K562 (cell line): ENCODE measurements around the gene NUDT14. TPM values are rescaled to one million over a fixed set of nuclear protein-coding genes. Genes with fewer than 3 reads are reported as not detected.

ENCODE experiments used
- ATAC-seq: fragments of 200-7000 bp; cut with Tn5 transposase; 3 replicates; pipeline ENCODE4 v1.9.1; 2020; ENCODE audit warnings: moderate library complexity
- BruUV-seq: library from RNA; stranded (reverse); fragments of 400-500 nt; replicated peaks from 2 replicates; lab custom pipeline; 2021; lab: Mats Ljungman, UMichigan
- CTCF ChIA-PET: fragments of 300-600 bp; formaldehyde crosslinking; extraction: SDS; loops from one replicate; lab custom pipeline; 2021; ENCODE audit warnings: low intra/inter-chr PET ratio; lab: Yijun Ruan, JAX
- POLR2A ChIA-PET: fragments of 300-600, 350-650 bp; sonication (Branson Sonifier 250); formaldehyde crosslinking; extraction: SDS; loops from one replicate; lab custom pipeline; 2021; ENCODE audit warnings: antibody characterized with exemption, inconsistent platforms; lab: Yijun Ruan, JAX
- DNase-seq, 4 experiments: peaks; one replicate each; pipeline versions ENCODE4 v3.0.0 to v3.0.0-alpha.2; 2011 to 2018; ENCODE audit warnings: low spot score in 3 of 4, mixed read lengths in 3 of 4; ENCODE audit errors: extremely low read depth in 1 of 4
- FAIRE-seq: peaks from 2 replicates; lab custom pipeline; 2011; peaks lifted over from hg19 to GRCh38; lab: Jason Lieb, UNC
- H2AFZ ChIP-seq: 2 replicates; pipeline ENCODE4 v1.6.0; 2011; ENCODE audit warnings: low read depth, low read length, control low read depth, inconsistent platforms
- H3K27ac ChIP-seq: fragments of 200-600 bp; 3 replicates; pipeline ENCODE4 v1.8.0; 2011; ENCODE audit warnings: low read depth, mild to moderate bottlenecking, control low read depth, inconsistent platforms, low read length, moderate library complexity, mixed read lengths; ENCODE audit errors: extremely low read depth
- H3K27me3 ChIP-seq, 2 experiments: fragments of 300-600 bp in 1 of 2; 2 replicates in 1 of 2; 3 replicates in 1 of 2; pipeline versions ENCODE4 v1.6.0 to v1.8.0; 2011; ENCODE audit warnings: inconsistent platforms in 2 of 2, low read length in 2 of 2, mild to moderate bottlenecking in 1 of 2, mixed read lengths in 1 of 2, moderate library complexity in 1 of 2; ENCODE audit not compliant: control insufficient read depth in 2 of 2, insufficient read depth in 2 of 2
- H3K36me3 ChIP-seq: fragments of 300-600 bp; 3 replicates; pipeline ENCODE4 v1.8.0; 2011; ENCODE audit warnings: mild to moderate bottlenecking, low read length, inconsistent platforms; ENCODE audit not compliant: control insufficient read depth, insufficient read depth
- H3K4me1 ChIP-seq, 2 experiments: fragments of 200-600 bp in 1 of 2; replicated peaks in 1 of 2; 2 replicates in 1 of 2; 3 replicates in 1 of 2; pipeline versions ENCODE4 v1.5.1 to v1.8.0; 2011; ENCODE audit warnings: inconsistent platforms in 2 of 2, low read length in 2 of 2, mild to moderate bottlenecking in 1 of 2, mixed read lengths in 1 of 2, moderate library complexity in 1 of 2; ENCODE audit not compliant: control insufficient read depth in 2 of 2, insufficient read depth in 2 of 2
- H3K4me2 ChIP-seq: 2 replicates; pipeline ENCODE4 v1.6.1; 2011; ENCODE audit warnings: low read length, control low read depth, inconsistent platforms, mixed read lengths; ENCODE audit not compliant: insufficient read depth
- H3K4me3 ChIP-seq: fragments of 200-600 bp; sonication (generic), shearing (Covaris generic); 2 replicates; pipeline ENCODE4 v1.5.1; 2016; ENCODE audit warnings: control low read depth, inconsistent platforms
- H3K79me2 ChIP-seq: fragments of 200-600 bp; 3 replicates; pipeline ENCODE4 v1.8.0; 2011; ENCODE audit warnings: low read length, inconsistent platforms; ENCODE audit not compliant: control insufficient read depth, insufficient read depth
- H3K9ac ChIP-seq, 2 experiments: 2 replicates each; pipeline versions ENCODE4 v1.6.0 to v1.6.1; 2011; ENCODE audit warnings: low read depth in 2 of 2, low read length in 2 of 2, control low read depth in 1 of 2, inconsistent platforms in 1 of 2, mild to moderate bottlenecking in 1 of 2, mixed read lengths in 1 of 2; ENCODE audit not compliant: insufficient read depth in 1 of 2
- H3K9me1 ChIP-seq: one replicate; pipeline ENCODE4 v1.6.0; 2011; ENCODE audit warnings: inconsistent platforms, mild to moderate bottlenecking, low read length, moderate library complexity; ENCODE audit not compliant: control insufficient read depth, insufficient read depth
- H3K9me3 ChIP-seq: replicated peaks from 2 replicates; pipeline ENCODE4 v1.5.1; 2011; ENCODE audit warnings: low read depth, low read length, inconsistent platforms; ENCODE audit not compliant: control insufficient read depth, insufficient read depth
- H4K20me1 ChIP-seq: replicated peaks from 2 replicates; pipeline ENCODE4 v1.6.1; 2011; ENCODE audit warnings: low read length, inconsistent platforms, mixed read lengths; ENCODE audit not compliant: control insufficient read depth, insufficient read depth
- CBFA2T2 ChIP-seq: fragments of 450-650 bp; conservative IDR thresholded peaks from 2 replicates; pipeline ENCODE4 v1.6.1; 2017; ENCODE audit warnings: mild to moderate bottlenecking
- CHD4 ChIP-seq: fragments of 200-600 bp; sonication (generic); IDR thresholded peaks from 3 replicates; pipeline ENCODE4 v1.6.1; 2012; ENCODE audit warnings: low read depth, mild to moderate bottlenecking, mixed read lengths, low read length, inconsistent platforms; ENCODE audit not compliant: insufficient read depth, insufficient replicate concordance, poor library complexity, severe bottlenecking
- COPS2 ChIP-seq: fragments of 450-650 bp; conservative IDR thresholded peaks from 2 replicates; pipeline ENCODE4 v1.6.1; 2016; ENCODE audit warnings: mild to moderate bottlenecking, moderate library complexity
- HMG20B ChIP-seq: fragments of 250-450 bp; sonication (Bioruptor Pico); IDR thresholded peaks from 2 replicates; pipeline ENCODE4 v1.5.0; 2021; ENCODE audit warnings: mild to moderate bottlenecking
- MEF2A ChIP-seq: IDR thresholded peaks from 2 replicates; pipeline ENCODE4 v1.6.1; 2011; ENCODE audit warnings: low read depth, mild to moderate bottlenecking, low read length, moderate library complexity; ENCODE audit not compliant: control insufficient read depth
- NCOA4 ChIP-seq: fragments of 450-650 bp; IDR thresholded peaks from 2 replicates; pipeline ENCODE4 v1.6.1; 2018; ENCODE audit warnings: mild to moderate bottlenecking; ENCODE audit not compliant: partially characterized antibody
- PPARD ChIP-seq: fragments of 250-450 bp; sonication (Bioruptor Pico); IDR thresholded peaks from 2 replicates; pipeline ENCODE4 v1.8.0; 2022; ENCODE audit warnings: inconsistent platforms, mild to moderate bottlenecking, moderate library complexity
- RBM22 ChIP-seq: fragments of 200-400 bp; formaldehyde crosslinking; IDR thresholded peaks from 2 replicates; pipeline ENCODE4 v1.6.1; 2018; ENCODE audit warnings: low read length, low read depth; ENCODE audit not compliant: poor library complexity, severe bottlenecking
- ZNF354B ChIP-seq: fragments of 250-450 bp; sonication (Bioruptor Pico); IDR thresholded peaks from 2 replicates; pipeline ENCODE4 v1.4.0; 2020
- WGBS: fragments of 100-300 bp; shearing (Covaris generic); methylation state at CpG from one replicate; pipeline ENCODE4 v1.1.6; 2016; ENCODE audit warnings: low coverage, mixed read lengths; ENCODE audit not compliant: insufficient coverage; ENCODE audit errors: missing lambda C conversion rate; 5-methylcytosine and 5-hydroxymethylcytosine counted together
- in situ Hi-C: fragments of 300-500 bp; cut with MboI; formaldehyde crosslinking; loops from 4 replicates; pipeline ENCODE4 v1.15.0; 2018; ENCODE audit warnings: inconsistent platforms, mixed read lengths
- intact Hi-C: fragments of 100-400 bp; cut with micrococcal nuclease; formaldehyde crosslinking; loops from 2 replicates; pipeline ENCODE4 v1.14.2; 2022
- polyA plus RNA-seq, 8 experiments: library from polyadenylated mRNA; depleted of rRNA in 4 of 8; stranded (reverse) in 5 of 8; unstranded in 3 of 8; fragments of >200 nt; fragmentation: Nextera tagmentation in 2 of 8; fragmentation: Illumina TruSeq in 1 of 8; extraction: Ambion mirVana in 2 of 8; extraction: Trizol in 1 of 8; gene quantifications; 2 replicates each; pipeline versions ENCODE4 v1.2.1 to v1.2.3, GENCODE V29; 2011 to 2014; ENCODE audit warnings: inconsistent platforms in 1 of 8, missing spikeins in 1 of 8
- total RNA-seq, 7 experiments: library from RNA; depleted of rRNA in 6 of 7; stranded (reverse); fragments of >200 nt in 6 of 7; fragmentation: Illumina TruSeq in 2 of 7; extraction: Trizol in 2 of 7; gene quantifications; 2 replicates each; pipeline versions ENCODE4 v1.2.1 to v1.2.3, GENCODE V29; 2011 to 2021; ENCODE audit warnings: low replicate concordance in 1 of 7
- TF ChIP-seq, protein P1 (sequence below): fragments of 200-800 bp; sonication (Bioruptor generic); IDR thresholded peaks from 2 replicates; pipeline ENCODE4 v1.6.1; 2017; ENCODE audit warnings: missing genetic modification characterization, missing compliant biosample characterization

NUDT14 gene
- total and polyA plus RNA-seq, 9 of the 15 experiments (the other 6 are each of a cell fraction or from before 2014, with no cell fraction given) = 0.14 to 16.3 (median 8.2) TPM

DNA sequence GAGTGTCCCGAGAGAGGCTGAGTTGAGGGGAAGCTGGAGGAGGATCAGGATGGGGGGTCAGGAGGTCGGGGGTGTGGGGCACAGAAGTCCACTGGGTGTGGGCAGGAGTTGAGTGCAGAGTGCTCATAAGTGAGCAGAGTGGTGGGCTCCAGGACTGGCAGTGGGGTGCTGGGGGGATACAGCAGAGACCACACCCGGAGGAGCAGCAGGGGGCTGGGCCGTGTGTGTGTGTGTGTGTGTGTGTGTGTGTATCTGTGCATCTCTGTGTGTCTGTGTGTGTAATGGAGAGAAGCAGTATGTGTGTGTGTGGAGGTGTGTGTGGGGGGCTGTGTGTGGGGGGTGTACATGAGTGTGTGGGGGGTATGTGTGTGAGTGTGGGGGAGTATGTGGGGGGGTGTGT lies 4.9 kb upstream of the NUDT14 start:
- intact Hi-C loops = no loop called here

More for the DNA sequence above, 4.9 kb upstream of the NUDT14 start:
- in situ Hi-C loops = no loop called here
- no peak overlapping the region for H3K4me3 ChIP-seq
- no peak overlapping the region for H3K27ac ChIP-seq
- no peak for DNase-seq
- TF ChIP-seq PPARD = no peak
- TF ChIP-seq CHD4 = no peak
- no peak for TF ChIP-seq ZNF354B (CRISPR knock-in tag)
- TF ChIP-seq COPS2 = no peak
- no peak for TF ChIP-seq MEF2A
- TF ChIP-seq, protein P1, sequence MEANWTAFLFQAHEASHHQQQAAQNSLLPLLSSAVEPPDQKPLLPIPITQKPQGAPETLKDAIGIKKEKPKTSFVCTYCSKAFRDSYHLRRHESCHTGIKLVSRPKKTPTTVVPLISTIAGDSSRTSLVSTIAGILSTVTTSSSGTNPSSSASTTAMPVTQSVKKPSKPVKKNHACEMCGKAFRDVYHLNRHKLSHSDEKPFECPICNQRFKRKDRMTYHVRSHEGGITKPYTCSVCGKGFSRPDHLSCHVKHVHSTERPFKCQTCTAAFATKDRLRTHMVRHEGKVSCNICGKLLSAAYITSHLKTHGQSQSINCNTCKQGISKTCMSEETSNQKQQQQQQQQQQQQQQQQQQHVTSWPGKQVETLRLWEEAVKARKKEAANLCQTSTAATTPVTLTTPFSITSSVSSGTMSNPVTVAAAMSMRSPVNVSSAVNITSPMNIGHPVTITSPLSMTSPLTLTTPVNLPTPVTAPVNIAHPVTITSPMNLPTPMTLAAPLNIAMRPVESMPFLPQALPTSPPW (CRISPR knock-in tag) = no peak
- no peak for TF ChIP-seq NCOA4
- TF ChIP-seq CBFA2T2 = no peak
- TF ChIP-seq RBM22 = no peak
- TF ChIP-seq HMG20B = no peak
- no peaks in the 10 kb centered on the region for H4K20me1 ChIP-seq
- ATAC-seq = no peak
- CTCF ChIA-PET = no interaction called here
- no peak overlapping the region for H3K9ac ChIP-seq
- FAIRE-seq = no peak
- no peak overlapping the region for H3K4me2 ChIP-seq
- no peaks in the 10 kb centered on the region for H3K79me2 ChIP-seq
- H3K27me3 ChIP-seq = no peaks in the 10 kb centered on the region
- POLR2A ChIA-PET = no interaction called here
- no peak overlapping the region for H2AFZ ChIP-seq
- WGBS = 0% methylated on average over 1 of the region's 4 CpGs
- no peaks in the 10 kb centered on the region for H3K9me1 ChIP-seq
- no peaks in the 10 kb centered on the region for H3K36me3 ChIP-seq
- H3K4me1 ChIP-seq = peaks cover 0 to 32% of the 10 kb centered on the region in 2 experiments; a peak in 2 of 5 replicates
- H3K9me3 ChIP-seq = no peaks in the 10 kb centered on the region; the same call in none of the 2 replicates
- BruUV-seq = no TSS peak
